ENCODE data around the gene MGP. TPM values are rescaled to one million over a fixed set of nuclear protein-coding genes. Genes with fewer than 3 reads are reported as not detected.

The MGP gene
- total and polyA plus RNA-seq, 2 of the 8 experiments (the other 6 are each of a cell fraction or from before 2014, with no cell fraction given), result not detected

- Histone ChIP-seq H2BK15ac (ENCODE audit: low read length) (no peak overlapping the region), H3K4ac (replicated peaks; ENCODE audit: insufficient read length, low read depth, low read length) (no peak overlapping the region), H3K4me2 (ENCODE audit: insufficient read depth in 1 of 2, low read depth in 2 of 2, low read length in 2 of 2) (no peak overlapping the region), H3K4me1 (replicated peaks in 1 of 4; ENCODE audit: control insufficient read depth in 3 of 4, insufficient read depth in 4 of 4, low read length in 3 of 4) (no peaks in the 10 kb centered on the region), H3K18ac (ENCODE audit: extremely low read depth, low read length) (no peak overlapping the region), H2AFZ (ENCODE audit: low read length) (0 out of 2 replicates have a peak overlapping the region, but pooled peaks have one; percentile 52), H3K27ac (ENCODE audit: low read depth, low read length) (no peak overlapping the region), H4K91ac (replicated peaks; ENCODE audit: insufficient read length, low read length) (no peak overlapping the region), H3K4me3 (ENCODE audit: extremely low read depth in 1 of 4, insufficient read depth in 2 of 4, low read depth in 3 of 4, low read length in 4 of 4) (no peak overlapping the region), H3K9me3 (ENCODE audit: insufficient read depth in 2 of 2, low read depth in 1 of 2, low read length in 1 of 2) (no peaks in the 10 kb centered on the region), H3K9ac (replicated peaks in 1 of 4; ENCODE audit: extremely low read depth in 1 of 4, low read depth in 3 of 4, low read length in 3 of 4) (no peak overlapping the region; a peak in 1 of 7 replicates), H3K36me3 (ENCODE audit: control insufficient read depth in 2 of 4, insufficient read depth in 4 of 4, low read length in 3 of 4) (no peaks in the 10 kb centered on the region), H2BK12ac (ENCODE audit: low read depth, low read length) (no peak overlapping the region), H3K27me3 (replicated peaks in 1 of 4; ENCODE audit: control insufficient read depth in 3 of 4, extremely low read depth in 1 of 4, insufficient read depth in 3 of 4, low read length in 3 of 4) (no peaks in the 10 kb centered on the region), H3K79me1 (ENCODE audit: low read depth, low read length) (no peaks in the 10 kb centered on the region), H4K5ac (ENCODE audit: insufficient read length, low read depth, low read length) (no peak overlapping the region), H3K56ac (replicated peaks; ENCODE audit: insufficient read length, low read depth, low read length) (no peak overlapping the region), H2BK5ac (ENCODE audit: low read depth, low read length) (no peak overlapping the region), H2BK120ac (replicated peaks; ENCODE audit: low read depth, low read length) (no peak overlapping the region), H2AK5ac (ENCODE audit: low read depth, low read length) (no peak overlapping the region), H3K23me2 (ENCODE audit: low read depth, low read length) (no peaks in the 10 kb centered on the region), H3K23ac (ENCODE audit: insufficient read length) (no peak overlapping the region), H2BK20ac (ENCODE audit: low read length) (no peak overlapping the region), H4K8ac (ENCODE audit: extremely low read depth, insufficient read depth, low read length) (no peak overlapping the region), H3K79me2 (ENCODE audit: control insufficient read depth in 1 of 2, insufficient read depth in 2 of 2, low read length in 2 of 2) (no peaks in the 10 kb centered on the region), H3K14ac (ENCODE audit: insufficient read length) (no peak overlapping the region), H4K20me1 (replicated peaks in 1 of 2; ENCODE audit: control insufficient read depth in 1 of 2, insufficient read depth in 2 of 2, low read length in 2 of 2) (no peaks in the 10 kb centered on the region)
- FAIRE-seq, result no peak
- CTCF ChIA-PET (ENCODE audit: partially characterized antibody), result interaction anchor here (1.2 to 1.6 kb wide), 4 partner anchors 9 to 102 kb away, joined by 3 to 8 read pairs (median 6); no protein-coding TSS in a partner anchor
- TF ChIP-seq SUZ12 (IDR thresholded peaks at IDR 0.05; ENCODE audit: low read length) (no peak), ZNF274 (IDR thresholded peaks at IDR 0.05; ENCODE audit: borderline replicate concordance, extremely low read depth, low read length) (no peak), SAP30 (IDR thresholded peaks at IDR 0.05; ENCODE audit: insufficient read depth, insufficient replicate concordance, low read length) (no peak), SRF (IDR thresholded peaks at IDR 0.05; ENCODE audit: low read depth, low read length) (no peak), NRF1 (IDR thresholded peaks at IDR 0.05; ENCODE audit: low read depth, low read length) (no peak), ATF2 (IDR thresholded peaks at IDR 0.05; ENCODE audit: low read length) (no peak), SP4 (IDR thresholded peaks at IDR 0.05; ENCODE audit: low read length) (no peak)
- DNase-seq (ENCODE audit: low read depth in 1 of 2, low spot score in 2 of 2), result no peak
- POLR2A ChIA-PET (ENCODE audit: partially characterized antibody), result interaction anchor here (1.5 kb wide), 1 partner anchor 43 kb away, joined by 3 read pairs; no protein-coding TSS in a partner anchor
- WGBS, 2 experiments (ENCODE audit: extremely low coverage in 1 of 2, insufficient coverage in 1 of 2, insufficient read length in 1 of 2, insufficient replicate concordance in 2 of 2, low coverage in 1 of 2, low lambda C conversion rate in 2 of 2, missing lambda C conversion rate in 1 of 2), result 84% methylated on average over 5 of the region's 5 CpGs; no CpG with 5 or more reads in 1 of the 2 experiments
Observed at GRCh38 chr12:14893506-14894250, 8.0 kb upstream of the MGP start.

Measured in H1 (cell line).